C4-2B (cell line): ENCODE measurements around the gene SPNS2.

ENCODE experiments used
- CTCF ChIP-seq: fragments of 450-650 bp; conservative IDR thresholded peaks from 2 replicates; pipeline ENCODE4 v1.5.1; 2017; ENCODE audit warnings: mild to moderate bottlenecking
- ZFX ChIP-seq: fragments of 450-650 bp; IDR thresholded peaks from 2 replicates; pipeline ENCODE4 v1.6.1; 2017

- TF ChIP-seq CTCF: no peak
- TF ChIP-seq ZFX: no peak
Observed at GRCh38 chr17:4537451-4538235, 39.0 kb downstream of the SPNS2 start.
